ENCODE data around the gene FALEC.

- TF ChIP-seq CTCF (IDR thresholded peaks at IDR 0.05; ENCODE audit: insufficient read depth, low read length, poor library complexity, severe bottlenecking) (no peak), EZH2phosphoT487 (conservative IDR thresholded peaks at IDR 0.05; ENCODE audit: low read length) (no peak)
These were observed 43.5 kb downstream of the FALEC start for GRCh38 chr1:150558761-150559655.
